CD8-positive, alpha-beta memory T cell (primary cell): ENCODE measurements around the gene ARID4B. TPM values are rescaled to one million over a fixed set of nuclear protein-coding genes. Genes with fewer than 3 reads are reported as not detected.

Source experiments
- CTCF ChIA-PET: fragments of 350-600 bp; sonication (Branson Sonifier 250); formaldehyde crosslinking; loops from one replicate; lab custom pipeline; 2021; ENCODE audit warnings: antibody characterized with exemption; lab: Charles Lee
- POLR2A ChIA-PET: fragments of 350-600 bp; sonication (Branson Sonifier 250); formaldehyde crosslinking; loops from one replicate; lab custom pipeline; 2021; ENCODE audit warnings: antibody characterized with exemption; lab: Charles Lee
- DNase-seq, 5 donors: peaks; one replicate each; pipeline versions ENCODE4 v3.0.0 to v3.0.0-alpha.2; 2020 to 2022; ENCODE audit warnings: mixed read lengths in 1 of 5
- H3K27ac ChIP-seq: one replicate; pipeline ENCODE4 v1.7.0; 2013; ENCODE audit warnings: low read depth, mild to moderate bottlenecking, low read length, moderate library complexity
- H3K27me3 ChIP-seq: 2 replicates; pipeline ENCODE4 v1.7.0; 2013; ENCODE audit warnings: low read length, mild to moderate bottlenecking; ENCODE audit not compliant: insufficient read depth, poor library complexity, severe bottlenecking
- H3K36me3 ChIP-seq: 2 replicates; pipeline ENCODE4 v1.7.0; 2013; ENCODE audit warnings: mild to moderate bottlenecking, low read length, moderate library complexity; ENCODE audit not compliant: insufficient read depth
- H3K4me1 ChIP-seq: 2 replicates; pipeline ENCODE4 v1.7.0; 2013; ENCODE audit warnings: mild to moderate bottlenecking, low read length, moderate library complexity; ENCODE audit not compliant: insufficient read depth
- H3K4me3 ChIP-seq: 2 replicates; pipeline ENCODE4 v1.7.0; 2013; ENCODE audit warnings: mild to moderate bottlenecking, low read length
- H3K9me3 ChIP-seq: 2 replicates; pipeline ENCODE4 v1.7.0; 2013; ENCODE audit warnings: mild to moderate bottlenecking, low read length
- H3K27ac Mint-ChIP-seq, 8 donors: one replicate each; pipeline ENCODE4 v1.8.0; 2020 to 2021; ENCODE audit warnings: mixed read lengths in 8 of 8, mild to moderate bottlenecking in 6 of 8, inconsistent platforms in 3 of 8, moderate library complexity in 3 of 8
- H3K27me3 Mint-ChIP-seq, 2 donors: one replicate each; pipeline ENCODE4 v1.8.0; 2020 to 2021; ENCODE audit warnings: mixed read lengths in 2 of 2, mild to moderate bottlenecking in 1 of 2, moderate library complexity in 1 of 2
- H3K36me3 Mint-ChIP-seq, 3 donors: one replicate each; pipeline ENCODE4 v1.8.0; 2020 to 2021; ENCODE audit warnings: mixed read lengths in 3 of 3, inconsistent platforms in 1 of 3, mild to moderate bottlenecking in 1 of 3
- H3K4me1 Mint-ChIP-seq, 3 donors: one replicate each; pipeline ENCODE4 v1.8.0; 2020 to 2021; ENCODE audit warnings: mixed read lengths in 3 of 3, inconsistent platforms in 1 of 3, mild to moderate bottlenecking in 1 of 3
- H3K4me3 Mint-ChIP-seq, 7 donors: one replicate each; pipeline ENCODE4 v1.8.0; 2020 to 2021; ENCODE audit warnings: mixed read lengths in 7 of 7, mild to moderate bottlenecking in 6 of 7, moderate library complexity in 4 of 7, inconsistent platforms in 2 of 7
- H3K9me3 Mint-ChIP-seq, 5 donors: one replicate each; pipeline ENCODE4 v1.8.0; 2020 to 2022; ENCODE audit warnings: mixed read lengths in 5 of 5, mild to moderate bottlenecking in 3 of 5, moderate library complexity in 2 of 5, inconsistent platforms in 1 of 5
- polyA plus RNA-seq: library from polyadenylated mRNA; unstranded; fragments of 300-500 nt; fragmentation: Illumina TruSeq; gene quantifications from one replicate; pipeline ENCODE4 v1.2.3, GENCODE V29; 2021
- total RNA-seq, 2 experiments: library from RNA; stranded (reverse); gene quantifications; one replicate each; pipeline ENCODE4 v1.2.3, GENCODE V29; 2021

ARID4B gene
- total and polyA plus RNA-seq, 3 experiments from 2014 or later, result 39.9 to 88.6 (median 43.0) TPM

GRCh38 chr1:235129774-235130570 is 198.0 kb downstream of the ARID4B start:
- H3K27ac Mint-ChIP-seq, result peak overlapping the region; percentile 65 to 98 (median 95)
- DNase-seq, result no peak
- H3K9me3 ChIP-seq, result no peaks in the 10 kb centered on the region
- H3K4me3 Mint-ChIP-seq, result peak overlapping the region; percentile 36 to 99 (median 76)
- peaks cover 27% of the 10 kb centered on the region for H3K4me1 ChIP-seq
- no peaks in the 10 kb centered on the region for H3K27me3 Mint-ChIP-seq
- H3K36me3 ChIP-seq, result peaks cover 7% of the 10 kb centered on the region
- ChIA-PET CTCF (no interaction called here), POLR2A (interaction anchor here (0.7 kb wide), 1 partner anchor 287 kb away, joined by 12 read pairs; no protein-coding TSS in a partner anchor)
- no peaks in the 10 kb centered on the region for H3K27me3 ChIP-seq
- no peak overlapping the region for H3K4me3 ChIP-seq
- peaks cover 29 to 35% (median 32%) of the 10 kb centered on the region in 3 donors for H3K4me1 Mint-ChIP-seq
- no peak overlapping the region for H3K27ac ChIP-seq
- peaks cover 0 to 55% (median 0%) of the 10 kb centered on the region in 3 donors for H3K36me3 Mint-ChIP-seq
- no peaks in the 10 kb centered on the region for H3K9me3 Mint-ChIP-seq

GRCh38 chr1:235128456-235129328 is 199.3 kb downstream of the ARID4B start, which contains the start of gene TOMM20:
TOMM20 (minus strand) TSS chr1:235128837; CDS start chr1:235128715, 122 bp downstream.
- Histone ChIP-seq H3K4me1 (peaks cover 40% of the 10 kb centered on the region), H3K9me3 (no peaks in the 10 kb centered on the region), H3K4me3 (peak within 1 kb of the TSS; percentile 98), H3K36me3 (peaks cover 7% of the 10 kb centered on the region), H3K27ac (peak within 1 kb of the TSS; percentile 89), H3K27me3 (no peaks in the 10 kb centered on the region)
- DNase-seq, result peak; percentile 89 to 96 (median 95)
- Mint-ChIP-seq H3K4me1 (peaks cover 39 to 48% (median 45%) of the 10 kb centered on the region in 3 donors), H3K9me3 (no peaks in the 10 kb centered on the region), H3K27me3 (no peaks in the 10 kb centered on the region), H3K27ac (peak within 1 kb of the TSS; percentile 94 to 99 (median 98)), H3K36me3 (peaks cover 0 to 50% (median under 1%) of the 10 kb centered on the region in 3 donors), H3K4me3 (peak within 1 kb of the TSS; percentile 93 to 99 (median 97))
- ChIA-PET CTCF (no interaction called here), POLR2A (interaction anchor here (0.7 to 1.3 kb wide), 3 partner anchors 24 to 32 kb away, joined by 5 to 8 read pairs (median 6); partner anchors contain the start of gene RBM34)

GRCh38 chr1:235127732-235128455 is 200.1 kb downstream of the ARID4B start:
- H3K36me3 Mint-ChIP-seq, result peaks cover 0 to 47% (median 2%) of the 10 kb centered on the region in 3 donors

GRCh38 chr1:235127203-235127602 is 200.8 kb downstream of the ARID4B start:
- peak overlapping the region; percentile 93 to 99 (median 97) for H3K4me3 Mint-ChIP-seq

More at GRCh38 chr1:235127732-235128455, 200.1 kb downstream of the ARID4B start:
- peaks cover 48% of the 10 kb centered on the region for H3K4me1 ChIP-seq
- Mint-ChIP-seq H3K4me3 (peak overlapping the region; percentile 93 to 99 (median 97)), H3K9me3 (no peaks in the 10 kb centered on the region), H3K27ac (peak overlapping the region; percentile 94 to 99 (median 98)), H3K4me1 (peaks cover 45 to 56% (median 53%) of the 10 kb centered on the region in 3 donors), H3K27me3 (no peaks in the 10 kb centered on the region)
- H3K27me3 ChIP-seq, result no peaks in the 10 kb centered on the region
- peak overlapping the region; percentile 98 for H3K4me3 ChIP-seq
- peak in 1 of 5 donors; percentile 5 for DNase-seq
- no peaks in the 10 kb centered on the region for H3K9me3 ChIP-seq
- POLR2A ChIA-PET, result interaction anchor here (0.5 to 2.0 kb wide), 3 partner anchors 33 to 42 kb away, joined by 3 to 12 read pairs (median 8); partner anchors contain the start of gene RBM34
- peak overlapping the region; percentile 89 for H3K27ac ChIP-seq
- CTCF ChIA-PET, result interaction anchor here (2.5 kb wide), 1 partner anchor 23 kb away, joined by 10 read pairs; no protein-coding TSS in a partner anchor
- H3K36me3 ChIP-seq, result peaks cover 4% of the 10 kb centered on the region

GRCh38 chr1:235124665-235125064 is 203.3 kb downstream of the ARID4B start:
- H3K4me3 ChIP-seq, result no peak overlapping the region
- H3K27me3 ChIP-seq, result no peaks in the 10 kb centered on the region
- H3K4me1 ChIP-seq, result peaks cover 55% of the 10 kb centered on the region
- H3K27ac ChIP-seq, result no peak overlapping the region
- peaks cover 15% of the 10 kb centered on the region for H3K36me3 ChIP-seq
- Mint-ChIP-seq H3K4me1 (peaks cover 61 to 73% (median 68%) of the 10 kb centered on the region in 3 donors), H3K4me3 (peak overlapping the region in 5 of 7 donors; percentile 56 to 69 (median 66)), H3K9me3 (no peaks in the 10 kb centered on the region), H3K27ac (peak overlapping the region in 6 of 8 donors; percentile 66 to 89 (median 78)), H3K27me3 (no peaks in the 10 kb centered on the region), H3K36me3 (peaks cover 0 to 56% (median 6%) of the 10 kb centered on the region in 3 donors)
- DNase-seq, result no peak
- POLR2A ChIA-PET, result interaction anchor here (0.7 kb wide), 1 partner anchor 19 kb away, joined by 7 read pairs; no protein-coding TSS in a partner anchor
- H3K9me3 ChIP-seq, result no peaks in the 10 kb centered on the region
- CTCF ChIA-PET, result interaction anchor here (1.2 kb wide), 1 partner anchor 292 kb away, joined by 3 read pairs; no protein-coding TSS in a partner anchor

More at GRCh38 chr1:235127203-235127602, 200.8 kb downstream of the ARID4B start:
- no peak for DNase-seq
- peaks cover 51 to 63% (median 60%) of the 10 kb centered on the region in 3 donors for H3K4me1 Mint-ChIP-seq
- peak overlapping the region; percentile 89 for H3K27ac ChIP-seq
- no peaks in the 10 kb centered on the region for H3K27me3 ChIP-seq
- H3K9me3 ChIP-seq, result no peaks in the 10 kb centered on the region
- H3K27ac Mint-ChIP-seq, result peak overlapping the region; percentile 94 to 99 (median 98)
- no peaks in the 10 kb centered on the region for H3K27me3 Mint-ChIP-seq
- POLR2A ChIA-PET, result interaction anchor here (0.5 to 2.0 kb wide), 3 partner anchors 8 to 43 kb away, joined by 3 to 12 read pairs (median 3); partner anchors contain the start of gene RBM34
- peaks cover 55% of the 10 kb centered on the region for H3K4me1 ChIP-seq
- peak overlapping the region; percentile 98 for H3K4me3 ChIP-seq
- no peaks in the 10 kb centered on the region for H3K9me3 Mint-ChIP-seq
- CTCF ChIA-PET, result interaction anchor here (2.5 kb wide), 1 partner anchor 22 kb away, joined by 10 read pairs; no protein-coding TSS in a partner anchor
- H3K36me3 ChIP-seq, result no peaks in the 10 kb centered on the region
- peaks cover 0 to 47% (median 3%) of the 10 kb centered on the region in 3 donors for H3K36me3 Mint-ChIP-seq

- ChIA-PET POLR2A (no interaction called here), CTCF (interaction anchor here (1.2 kb wide), 1 partner anchor 293 kb away, joined by 3 read pairs; no protein-coding TSS in a partner anchor)
- no peak for DNase-seq
- Mint-ChIP-seq H3K36me3 (peaks cover 0 to 62% (median 6%) of the 10 kb centered on the region in 3 donors), H3K27ac (peak overlapping the region in 7 of 8 donors; percentile 51 to 89 (median 76)), H3K9me3 (no peaks in the 10 kb centered on the region), H3K27me3 (no peaks in the 10 kb centered on the region), H3K4me3 (peak overlapping the region in 5 of 7 donors; percentile 56 to 69 (median 66)), H3K4me1 (peaks cover 60 to 72% (median 66%) of the 10 kb centered on the region in 3 donors)
- Histone ChIP-seq H3K9me3 (no peaks in the 10 kb centered on the region), H3K4me1 (peaks cover 51% of the 10 kb centered on the region), H3K36me3 (peaks cover 21% of the 10 kb centered on the region), H3K27ac (no peak overlapping the region), H3K4me3 (no peak overlapping the region), H3K27me3 (no peaks in the 10 kb centered on the region)
These were observed 203.9 kb downstream of the ARID4B start for GRCh38 chr1:235124111-235124510.
